Activated naive CD8-positive, alpha-beta T cell (primary cell): ENCODE results near the gene SLC22A1.
"Not testable (repeated sequence)": the region's sequence is repeated elsewhere in the genome, so short reads cannot be mapped to it uniquely, and the experiment has no call there.

ENCODE experiments used
- H3K27ac Mint-ChIP-seq: one replicate; pipeline ENCODE4 v1.8.0; 2021; ENCODE audit warnings: mixed read lengths
- H3K27me3 Mint-ChIP-seq: one replicate; pipeline ENCODE4 v1.8.0; 2021; ENCODE audit warnings: mixed read lengths
- H3K36me3 Mint-ChIP-seq: one replicate; pipeline ENCODE4 v1.8.0; 2021; ENCODE audit warnings: mixed read lengths
- H3K4me1 Mint-ChIP-seq: one replicate; pipeline ENCODE4 v1.8.0; 2021; ENCODE audit warnings: low read depth, mixed read lengths
- H3K4me3 Mint-ChIP-seq: one replicate; pipeline ENCODE4 v1.8.0; 2021; ENCODE audit warnings: mild to moderate bottlenecking, mixed read lengths
- H3K9me3 Mint-ChIP-seq: one replicate; pipeline ENCODE4 v1.8.0; 2021; ENCODE audit warnings: low read depth, mixed read lengths

The SLC22A1 gene

GRCh38 chr6:160088784-160089533 lies 32.7 kb upstream of the SLC22A1 start:
- peaks cover 16% of the 10 kb centered on the region for H3K36me3 Mint-ChIP-seq
- no peaks in the 10 kb centered on the region for H3K9me3 Mint-ChIP-seq
- no peak overlapping the region for H3K4me3 Mint-ChIP-seq
- H3K27ac Mint-ChIP-seq: no peak overlapping the region
- no peaks in the 10 kb centered on the region for H3K4me1 Mint-ChIP-seq
- H3K27me3 Mint-ChIP-seq: no peaks in the 10 kb centered on the region

- H3K4me1 Mint-ChIP-seq: no peaks in the 10 kb centered on the region
- peaks cover 19% of the 10 kb centered on the region for H3K36me3 Mint-ChIP-seq
- H3K27me3 Mint-ChIP-seq: no peaks in the 10 kb centered on the region
- no peak overlapping the region for H3K4me3 Mint-ChIP-seq
- no peak overlapping the region for H3K27ac Mint-ChIP-seq
- H3K9me3 Mint-ChIP-seq: no peaks in the 10 kb centered on the region
Observed at GRCh38 chr6:160089534-160089897, 32.1 kb upstream of the SLC22A1 start.

DNA sequence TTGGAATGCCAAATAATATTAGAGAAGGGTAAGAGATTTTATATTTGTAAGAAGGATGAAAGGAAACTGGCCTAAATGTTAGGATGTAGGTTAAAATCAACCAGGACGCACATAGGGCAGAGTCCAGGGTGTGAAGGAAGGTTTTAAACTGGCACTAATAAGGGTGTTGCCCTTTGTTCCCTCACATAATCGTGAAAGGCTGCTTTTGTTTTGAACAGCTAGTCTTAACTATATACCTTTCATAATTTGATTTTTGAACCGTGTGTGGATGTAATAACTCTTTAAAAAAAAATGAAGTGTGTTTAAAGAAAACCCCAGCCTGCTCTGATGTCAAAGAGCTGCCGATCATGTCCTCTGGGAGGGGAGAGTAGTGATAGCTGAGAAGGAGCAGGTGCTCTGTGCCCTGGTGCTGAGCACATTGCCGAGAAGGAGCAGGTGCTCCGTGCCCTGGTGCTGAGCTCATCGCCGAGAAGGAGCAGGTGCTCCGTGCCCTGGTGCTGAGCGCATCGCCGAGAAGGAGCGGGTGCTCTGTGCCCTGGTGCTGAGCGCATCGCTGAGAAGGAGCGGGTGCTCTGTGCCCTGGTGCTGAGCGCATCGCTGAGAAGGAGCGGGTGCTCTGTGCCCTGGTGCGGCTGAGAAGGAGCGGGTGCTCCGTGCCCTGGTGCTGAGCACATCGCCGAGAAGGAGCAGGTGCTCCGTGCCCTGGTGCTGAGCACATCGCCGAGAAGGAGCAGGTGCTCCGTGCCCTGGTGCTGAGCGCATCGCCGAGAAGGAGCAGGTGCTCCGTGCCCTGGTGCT lies 31.0 kb upstream of the SLC22A1 start:
- H3K4me3 Mint-ChIP-seq, H3K27me3 Mint-ChIP-seq, H3K27ac Mint-ChIP-seq, H3K9me3 Mint-ChIP-seq, H3K4me1 Mint-ChIP-seq: not testable (repeated sequence)
- peaks cover 14% of the 10 kb centered on the region for H3K36me3 Mint-ChIP-seq

GRCh38 chr6:160092176-160092575 lies 29.4 kb upstream of the SLC22A1 start:
- not testable (repeated sequence) for H3K9me3 Mint-ChIP-seq, H3K27ac Mint-ChIP-seq, H3K4me3 Mint-ChIP-seq, H3K4me1 Mint-ChIP-seq, H3K36me3 Mint-ChIP-seq, H3K27me3 Mint-ChIP-seq

- H3K9me3 Mint-ChIP-seq: no peaks in the 10 kb centered on the region
- H3K4me1 Mint-ChIP-seq: no peaks in the 10 kb centered on the region
- no peak overlapping the region for H3K4me3 Mint-ChIP-seq
- no peak overlapping the region for H3K27ac Mint-ChIP-seq
- peaks cover 8% of the 10 kb centered on the region for H3K36me3 Mint-ChIP-seq
- H3K27me3 Mint-ChIP-seq: no peaks in the 10 kb centered on the region
Observed at GRCh38 chr6:160092602-160093001, 29.0 kb upstream of the SLC22A1 start.

DNA sequence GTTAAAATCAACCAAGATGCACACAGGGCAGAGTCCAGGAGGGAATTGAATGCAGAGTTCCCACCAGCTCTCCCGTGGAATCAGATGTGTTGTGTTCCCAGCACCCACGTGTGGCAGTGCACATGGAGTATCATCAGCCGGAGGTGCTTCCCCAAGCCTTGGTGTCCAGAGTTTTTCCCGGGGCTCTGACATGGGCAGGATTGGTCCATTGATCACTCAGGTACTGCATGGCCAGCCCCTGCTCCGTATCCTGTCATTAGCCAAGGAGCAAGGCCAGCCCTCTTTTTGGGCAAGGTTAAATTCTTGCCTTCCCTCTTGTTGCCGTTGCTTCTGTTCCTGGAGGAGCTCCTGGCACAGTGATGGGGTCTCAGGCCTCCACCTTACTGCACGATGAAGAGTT lies 28.6 kb upstream of the SLC22A1 start:
- Mint-ChIP-seq H3K4me1 (no peaks in the 10 kb centered on the region), H3K36me3 (peaks cover 6% of the 10 kb centered on the region), H3K27ac (no peak overlapping the region), H3K27me3 (no peaks in the 10 kb centered on the region), H3K9me3 (no peaks in the 10 kb centered on the region), H3K4me3 (no peak overlapping the region)

GRCh38 chr6:160093946-160094345 lies 27.7 kb upstream of the SLC22A1 start:
- no peaks in the 10 kb centered on the region for H3K9me3 Mint-ChIP-seq
- H3K27me3 Mint-ChIP-seq: no peaks in the 10 kb centered on the region
- H3K4me1 Mint-ChIP-seq: peaks cover 2% of the 10 kb centered on the region
- H3K4me3 Mint-ChIP-seq: no peak overlapping the region
- no peak overlapping the region for H3K27ac Mint-ChIP-seq
- peaks cover 7% of the 10 kb centered on the region for H3K36me3 Mint-ChIP-seq

DNA sequence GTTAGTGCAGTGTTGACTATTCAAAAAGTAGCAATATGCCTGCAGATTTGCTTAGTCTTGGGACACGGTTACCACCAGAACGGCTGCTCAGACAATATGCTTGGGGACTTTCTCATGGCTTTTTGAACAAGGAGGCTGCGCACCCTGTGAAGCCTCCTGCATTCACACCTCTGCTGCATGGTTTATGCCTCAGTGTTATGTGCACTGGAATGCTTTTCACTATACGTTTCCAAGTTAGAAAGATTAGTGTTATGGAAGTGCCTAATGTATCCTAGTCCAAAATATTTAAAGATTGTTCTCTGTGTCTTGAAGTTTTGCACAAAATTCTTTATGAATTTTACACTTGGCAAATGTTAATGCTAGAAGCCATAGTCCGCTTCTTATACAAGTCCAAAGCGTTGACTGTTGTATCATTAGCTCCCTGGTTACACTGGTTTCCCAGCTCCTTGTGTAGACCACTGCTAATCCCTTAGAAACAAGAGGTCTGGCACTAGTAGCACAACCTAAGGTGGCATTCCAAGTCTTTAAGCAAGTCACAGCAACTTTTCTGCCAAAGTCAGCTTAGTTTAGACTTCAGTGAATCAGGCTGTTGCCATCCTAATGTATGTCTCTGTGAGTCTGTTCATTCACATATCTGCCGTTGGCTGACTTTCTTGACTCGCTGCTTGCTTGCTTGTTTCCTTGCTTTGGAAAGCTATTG lies 26.3 kb upstream of the SLC22A1 start:
- Mint-ChIP-seq H3K4me3 (no peak overlapping the region), H3K27me3 (no peaks in the 10 kb centered on the region), H3K36me3 (peaks cover 9% of the 10 kb centered on the region), H3K9me3 (no peaks in the 10 kb centered on the region), H3K27ac (no peak overlapping the region), H3K4me1 (peaks cover 6% of the 10 kb centered on the region)

DNA sequence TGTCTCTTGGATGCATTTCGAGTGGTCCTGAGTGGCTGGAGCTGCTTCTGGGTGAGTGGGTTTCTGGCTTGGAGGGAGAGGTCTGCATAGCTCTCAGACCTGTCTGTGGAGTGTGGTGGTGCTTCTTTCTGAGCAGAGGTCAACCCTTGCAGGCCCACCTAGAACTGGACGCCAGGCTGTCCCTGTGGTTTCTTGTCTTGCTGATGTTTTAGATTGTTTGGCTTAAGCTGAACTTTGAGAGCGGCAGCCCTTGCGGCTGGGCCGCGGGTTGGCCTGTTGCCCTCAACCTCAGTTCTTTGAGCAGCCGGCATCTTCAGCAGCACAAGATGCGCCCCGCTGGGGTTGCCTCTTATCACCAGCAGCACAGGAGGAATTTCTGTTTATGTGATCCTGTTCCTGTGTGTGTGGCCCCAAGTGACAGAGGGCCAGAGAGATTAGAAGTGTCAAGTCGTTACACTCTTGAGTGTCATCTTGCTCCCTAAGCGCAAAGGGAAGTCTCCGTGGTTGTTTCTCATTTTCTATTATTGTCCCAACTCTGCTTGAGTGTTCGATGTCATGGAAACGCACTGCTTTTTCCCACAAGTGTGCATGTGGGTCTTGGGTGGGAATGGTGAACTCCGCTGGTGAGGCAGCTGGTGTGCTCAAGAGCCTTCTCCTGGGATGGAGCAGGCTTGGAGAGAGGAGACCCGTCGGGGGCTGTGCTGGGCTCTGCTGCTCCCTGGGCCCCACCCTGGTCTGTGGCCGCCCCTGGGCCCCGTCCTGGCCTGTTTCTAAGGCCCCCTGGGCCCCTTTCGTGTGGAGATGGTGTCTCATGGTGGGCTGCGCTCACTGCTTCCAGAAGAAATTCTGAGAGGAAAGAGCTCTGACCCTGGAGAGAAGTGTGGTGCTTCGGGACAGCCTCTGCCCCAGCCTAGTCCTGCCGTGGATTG lies 20.1 kb upstream of the SLC22A1 start:
- no peaks in the 10 kb centered on the region for H3K27me3 Mint-ChIP-seq
- peak overlapping the region; percentile 41 for H3K27ac Mint-ChIP-seq
- peaks cover 11% of the 10 kb centered on the region for H3K4me1 Mint-ChIP-seq
- no peak overlapping the region for H3K4me3 Mint-ChIP-seq
- no peaks in the 10 kb centered on the region for H3K9me3 Mint-ChIP-seq
- peaks cover 7% of the 10 kb centered on the region for H3K36me3 Mint-ChIP-seq

GRCh38 chr6:160102399-160102798 lies 19.2 kb upstream of the SLC22A1 start:
- Mint-ChIP-seq H3K27ac (no peak overlapping the region), H3K9me3 (no peaks in the 10 kb centered on the region), H3K27me3 (no peaks in the 10 kb centered on the region), H3K4me3 (no peak overlapping the region), H3K36me3 (peaks cover 7% of the 10 kb centered on the region), H3K4me1 (peaks cover 11% of the 10 kb centered on the region)

- H3K4me1 Mint-ChIP-seq: peaks cover 13% of the 10 kb centered on the region
- H3K9me3 Mint-ChIP-seq: no peaks in the 10 kb centered on the region
- H3K27me3 Mint-ChIP-seq: no peaks in the 10 kb centered on the region
- no peak overlapping the region for H3K27ac Mint-ChIP-seq
- H3K4me3 Mint-ChIP-seq: no peak overlapping the region
- H3K36me3 Mint-ChIP-seq: peaks cover 7% of the 10 kb centered on the region
Observed at GRCh38 chr6:160102956-160103824, 18.4 kb upstream of the SLC22A1 start.

- no peak overlapping the region for H3K4me3 Mint-ChIP-seq
- H3K27ac Mint-ChIP-seq: no peak overlapping the region
- H3K27me3 Mint-ChIP-seq: no peaks in the 10 kb centered on the region
- H3K36me3 Mint-ChIP-seq: peaks cover 7% of the 10 kb centered on the region
- H3K9me3 Mint-ChIP-seq: no peaks in the 10 kb centered on the region
- peaks cover 14% of the 10 kb centered on the region for H3K4me1 Mint-ChIP-seq
Observed at GRCh38 chr6:160103825-160104100, 17.9 kb upstream of the SLC22A1 start.

GRCh38 chr6:160104821-160105517 lies 16.6 kb upstream of the SLC22A1 start:
- no peaks in the 10 kb centered on the region for H3K9me3 Mint-ChIP-seq
- peaks cover 5% of the 10 kb centered on the region for H3K36me3 Mint-ChIP-seq
- peaks cover 12% of the 10 kb centered on the region for H3K4me1 Mint-ChIP-seq
- H3K4me3 Mint-ChIP-seq: no peak overlapping the region
- no peaks in the 10 kb centered on the region for H3K27me3 Mint-ChIP-seq
- H3K27ac Mint-ChIP-seq: no peak overlapping the region
